Panc1 (cell line): ENCODE results near the gene PIPOX. TPM values are rescaled to one million over a fixed set of nuclear protein-coding genes. Genes with fewer than 3 reads are reported as not detected.
"Not testable (repeated sequence)": the region's sequence is repeated elsewhere in the genome, so short reads cannot be mapped to it uniquely, and the experiment has no call there.

Experiments used
- ATAC-seq: fragments of 200-7000 bp; cut with Tn5 transposase; 2 replicates; pipeline ENCODE4 v1.9.1; 2020; ENCODE audit warnings: mild to moderate bottlenecking, moderate library complexity
- BruUV-seq: library from RNA; stranded (reverse); fragments of 400-500 nt; replicated peaks from 2 replicates; lab custom pipeline; 2021; lab: Mats Ljungman, UMichigan
- CTCF ChIA-PET: fragments of 300-600 bp; sonication (Branson Sonifier 250); formaldehyde crosslinking; loops from one replicate; lab custom pipeline; 2022; ENCODE audit warnings: antibody characterized with exemption; lab: Charles Lee
- POLR2A ChIA-PET: fragments of 300-600 bp; sonication (Branson Sonifier 250); formaldehyde crosslinking; loops from one replicate; lab custom pipeline; 2022; ENCODE audit warnings: antibody characterized with exemption; lab: Charles Lee
- DNase-seq: peaks from one replicate; pipeline ENCODE4 v3.0.0-alpha.2; 2010; ENCODE audit warnings: low read depth, low spot score
- H3K27ac ChIP-seq: 2 replicates; pipeline ENCODE4 v1.5.1; 2011; ENCODE audit warnings: mild to moderate bottlenecking, low read length, inconsistent platforms
- H3K27me3 ChIP-seq: fragments of 200-500 bp; sonication (Bioruptor generic); 2 replicates; pipeline ENCODE4 v1.6.0; 2014; ENCODE audit warnings: low read length, inconsistent platforms; ENCODE audit not compliant: control insufficient read depth, insufficient read depth
- H3K36me3 ChIP-seq: fragments of 200-500 bp; sonication (Bioruptor generic); 2 replicates; pipeline ENCODE4 v1.5.1; 2014; ENCODE audit warnings: inconsistent platforms, mild to moderate bottlenecking, low read length, moderate library complexity; ENCODE audit not compliant: control insufficient read depth, insufficient read depth
- H3K4me1 ChIP-seq: 2 replicates; pipeline ENCODE4 v1.5.1; 2011; ENCODE audit warnings: inconsistent platforms, mild to moderate bottlenecking, low read length, moderate library complexity; ENCODE audit not compliant: control insufficient read depth, insufficient read depth
- H3K4me3 ChIP-seq, 2 experiments: 2 replicates each; pipeline ENCODE4 v1.5.1; 2011 to 2012; ENCODE audit warnings: low read depth in 2 of 2, low read length in 2 of 2, mild to moderate bottlenecking in 2 of 2, inconsistent platforms in 1 of 2, moderate library complexity in 1 of 2
- H3K9me3 ChIP-seq: fragments of 200-500 bp; sonication (Bioruptor generic); 2 replicates; pipeline ENCODE4 v1.5.1; 2014; ENCODE audit warnings: low read depth, mild to moderate bottlenecking, inconsistent platforms, low read length, moderate library complexity; ENCODE audit not compliant: control insufficient read depth, insufficient read depth
- CTCF ChIP-seq: fragments of 450-650 bp; IDR thresholded peaks from 2 replicates; pipeline ENCODE4 v1.5.1; 2017; ENCODE audit warnings: mild to moderate bottlenecking
- POLR2AphosphoS5 ChIP-seq: IDR thresholded peaks from 2 replicates; pipeline ENCODE4 v1.6.1; 2012; ENCODE audit warnings: mild to moderate bottlenecking, low read depth, low read length, moderate library complexity
- SIN3A ChIP-seq: IDR thresholded peaks from 2 replicates; pipeline ENCODE4 v1.6.1; 2012; ENCODE audit warnings: low read depth, mild to moderate bottlenecking, low read length, moderate library complexity, borderline replicate concordance; ENCODE audit not compliant: insufficient read depth
- TCF7L2 ChIP-seq: IDR thresholded peaks from 2 replicates; pipeline ENCODE4 v1.6.1; 2011; ENCODE audit warnings: mild to moderate bottlenecking, low read depth, low read length, inconsistent platforms
- in situ Hi-C: cut with HindIII; loops from 2 replicates; pipeline ENCODE4 v1.10.0; 2016; ENCODE audit warnings: low sequenced_read_pairs, low pct_unique_long_range_greater_than_20kb
- intact Hi-C: fragments of 100-400 bp; cut with micrococcal nuclease; formaldehyde crosslinking; loops from one replicate; pipeline ENCODE4 v1.10.0; 2022; ENCODE audit not compliant: unreplicated experiment
- total RNA-seq: library from RNA; stranded (reverse); gene quantifications from one replicate; pipeline ENCODE4 v1.2.1, GENCODE V29; 2021; ENCODE audit not compliant: unreplicated experiment
- TF ChIP-seq, protein P1 (sequence below), 2 experiments: IDR thresholded peaks; 2 replicates each; pipeline ENCODE4 v1.6.1; 2011 to 2012; ENCODE audit warnings: low read depth in 2 of 2, control low read depth in 1 of 2, low read length in 1 of 2, mild to moderate bottlenecking in 1 of 2, moderate library complexity in 1 of 2; ENCODE audit not compliant: insufficient read depth in 1 of 2

The PIPOX gene
- total RNA-seq, 1 experiment from 2014 or later: 2.4 TPM

GRCh38 chr17:29085223-29085622 lies 42.3 kb downstream of the PIPOX start:
- BruUV-seq: no TSS peak
- Histone ChIP-seq H3K36me3 (0 out of 2 replicates have a peak, but pooled peaks cover 4% of the 10 kb centered on the region), H3K27ac (no peak overlapping the region), H3K27me3 (no peaks in the 10 kb centered on the region), H3K4me3 (no peak overlapping the region), H3K9me3 (no peaks in the 10 kb centered on the region), H3K4me1 (no peaks in the 10 kb centered on the region)
- no peak for TF ChIP-seq CTCF
- TF ChIP-seq SIN3A: no peak
- ChIA-PET POLR2A (interaction anchor here (0.5 kb wide), 1 partner anchor 45 kb away, joined by 7 read pairs; no protein-coding TSS in a partner anchor), CTCF (interaction anchor here (0.7 kb wide), 1 partner anchor 121 kb away, joined by 3 read pairs; no protein-coding TSS in a partner anchor)
- no peak for ATAC-seq
- in situ Hi-C loops: no loop called here
- intact Hi-C loops: no loop called here
- DNase-seq: no peak

DNA sequence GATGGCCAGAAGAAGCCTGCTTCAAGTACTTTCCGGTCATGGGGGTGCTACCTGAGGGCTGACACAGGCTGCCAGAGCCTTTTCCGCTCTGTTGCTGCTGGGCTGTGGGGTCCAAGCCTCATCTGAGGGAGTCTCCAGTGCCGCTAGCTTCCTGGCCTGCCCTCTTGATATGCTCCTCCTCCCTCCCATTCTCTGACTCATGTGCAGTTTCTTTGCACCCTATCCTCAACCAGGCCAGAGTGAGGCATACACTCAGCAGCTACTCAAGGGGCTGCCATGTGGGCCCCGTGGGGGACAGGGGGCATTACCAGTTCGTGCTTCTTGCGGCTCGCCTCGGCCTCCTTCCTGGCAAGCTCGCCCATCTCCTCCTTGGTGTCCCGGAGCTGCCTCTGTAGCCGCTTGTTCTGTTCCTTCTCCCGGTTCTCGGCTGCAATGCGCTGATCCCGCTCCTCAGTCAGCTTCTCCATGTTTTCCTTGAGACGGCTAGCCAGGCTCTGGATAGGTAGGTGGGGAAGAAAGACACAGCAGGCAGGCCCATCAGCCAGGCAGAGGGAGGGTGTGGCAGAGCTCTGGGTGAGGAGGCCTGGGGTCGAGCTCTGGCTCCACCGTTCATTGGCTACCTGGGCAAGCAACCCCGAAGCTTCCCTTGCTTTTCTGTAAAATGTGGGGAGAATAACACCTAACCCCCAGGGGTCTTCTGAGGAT lies 43.8 kb downstream of the PIPOX start:
- TF ChIP-seq POLR2AphosphoS5 (no peak), CTCF (no peak), SIN3A (no peak), TCF7L2 (no peak)
- TF ChIP-seq, protein P1, sequence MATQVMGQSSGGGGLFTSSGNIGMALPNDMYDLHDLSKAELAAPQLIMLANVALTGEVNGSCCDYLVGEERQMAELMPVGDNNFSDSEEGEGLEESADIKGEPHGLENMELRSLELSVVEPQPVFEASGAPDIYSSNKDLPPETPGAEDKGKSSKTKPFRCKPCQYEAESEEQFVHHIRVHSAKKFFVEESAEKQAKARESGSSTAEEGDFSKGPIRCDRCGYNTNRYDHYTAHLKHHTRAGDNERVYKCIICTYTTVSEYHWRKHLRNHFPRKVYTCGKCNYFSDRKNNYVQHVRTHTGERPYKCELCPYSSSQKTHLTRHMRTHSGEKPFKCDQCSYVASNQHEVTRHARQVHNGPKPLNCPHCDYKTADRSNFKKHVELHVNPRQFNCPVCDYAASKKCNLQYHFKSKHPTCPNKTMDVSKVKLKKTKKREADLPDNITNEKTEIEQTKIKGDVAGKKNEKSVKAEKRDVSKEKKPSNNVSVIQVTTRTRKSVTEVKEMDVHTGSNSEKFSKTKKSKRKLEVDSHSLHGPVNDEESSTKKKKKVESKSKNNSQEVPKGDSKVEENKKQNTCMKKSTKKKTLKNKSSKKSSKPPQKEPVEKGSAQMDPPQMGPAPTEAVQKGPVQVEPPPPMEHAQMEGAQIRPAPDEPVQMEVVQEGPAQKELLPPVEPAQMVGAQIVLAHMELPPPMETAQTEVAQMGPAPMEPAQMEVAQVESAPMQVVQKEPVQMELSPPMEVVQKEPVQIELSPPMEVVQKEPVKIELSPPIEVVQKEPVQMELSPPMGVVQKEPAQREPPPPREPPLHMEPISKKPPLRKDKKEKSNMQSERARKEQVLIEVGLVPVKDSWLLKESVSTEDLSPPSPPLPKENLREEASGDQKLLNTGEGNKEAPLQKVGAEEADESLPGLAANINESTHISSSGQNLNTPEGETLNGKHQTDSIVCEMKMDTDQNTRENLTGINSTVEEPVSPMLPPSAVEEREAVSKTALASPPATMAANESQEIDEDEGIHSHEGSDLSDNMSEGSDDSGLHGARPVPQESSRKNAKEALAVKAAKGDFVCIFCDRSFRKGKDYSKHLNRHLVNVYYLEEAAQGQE (IDR thresholded peaks at IDR 0.05; ENCODE audit: insufficient read depth in 1 of 2, low read depth in 2 of 2, low read length in 1 of 2): no peak
- POLR2A ChIA-PET: no interaction called here
- Histone ChIP-seq H3K4me3 (no peak overlapping the region), H3K36me3 (0 out of 2 replicates have a peak, but pooled peaks cover 4% of the 10 kb centered on the region), H3K27me3 (no peaks in the 10 kb centered on the region), H3K4me1 (no peaks in the 10 kb centered on the region), H3K27ac (no peak overlapping the region), H3K9me3 (no peaks in the 10 kb centered on the region)
- ATAC-seq (no peak), DNase-seq (no peak)
- in situ Hi-C loops (no loop called here), intact Hi-C loops (no loop called here)
- BruUV-seq: no TSS peak
- CTCF ChIA-PET: interaction anchor here (1.0 to 1.6 kb wide), 2 partner anchors 31 to 121 kb away, joined by 3 to 7 read pairs; no protein-coding TSS in a partner anchor

GRCh38 chr17:29088782-29089181 lies 45.8 kb downstream of the PIPOX start:
- H3K27ac ChIP-seq, BruUV-seq, H3K9me3 ChIP-seq, H3K4me3 ChIP-seq, DNase-seq, H3K4me1 ChIP-seq, H3K36me3 ChIP-seq, intact Hi-C loops, in situ Hi-C loops, CTCF ChIA-PET, POLR2A ChIA-PET, H3K27me3 ChIP-seq, ATAC-seq: not testable (repeated sequence)
